Measurements from ENCODE around the gene SMARCC1.

- TF ChIP-seq CTCF (IDR thresholded peaks at IDR 0.05), result no peak
- TF ChIP-seq POLR2A (IDR thresholded peaks at IDR 0.05), result no peak
Measured at GRCh38 chr3:47571391-47572175, 210.1 kb downstream of the SMARCC1 start.

Measured in testis (tissue), 2 donors.